ENCODE data around the gene HYAL1. TPM values are rescaled to one million over a fixed set of nuclear protein-coding genes. Genes with fewer than 3 reads are reported as not detected.
"Not testable (repeated sequence)": the region's sequence is repeated elsewhere in the genome, so short reads cannot be mapped to it uniquely, and the experiment has no call there.

HYAL1 gene
- total RNA-seq, 4 donors from 2014 or later: 2.1 to 30.5 (median 22.1) TPM

DNA sequence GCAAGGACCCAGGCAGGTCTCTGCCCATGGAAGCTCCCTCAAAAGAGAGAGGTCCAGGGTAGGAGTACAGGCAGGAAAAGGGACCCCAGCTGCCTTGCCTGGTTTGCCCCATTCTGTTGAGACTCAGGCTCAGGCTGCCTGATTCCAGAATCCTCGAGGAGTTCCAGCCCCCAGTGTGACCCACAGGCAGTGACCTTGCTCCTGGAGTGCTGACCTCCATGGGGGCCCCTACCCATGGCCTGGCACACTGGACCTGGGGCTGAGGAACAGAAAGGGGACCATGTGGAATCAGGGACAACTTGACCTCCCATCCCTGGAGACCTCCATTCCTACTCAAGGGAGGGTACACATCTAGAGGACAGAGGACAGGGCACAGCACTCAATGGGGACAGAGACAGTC lies 37.8 kb downstream of the HYAL1 start:
- Histone ChIP-seq H3K27ac (peak overlapping the region; percentile 97 to 99), H3K36me3 (no peaks in the 10 kb centered on the region), H3K27me3 (no peaks in the 10 kb centered on the region), H3K4me3 (no peak overlapping the region), H3K9me3 (no peaks in the 10 kb centered on the region), H3K4me1 (peaks cover 9 to 48% of the 10 kb centered on the region in 2 donors)
- no peak for DNase-seq
- TF ChIP-seq POLR2A (IDR thresholded peaks at IDR 0.05) (no peak), CTCF (IDR thresholded peaks at IDR 0.05) (no peak)
- intact Hi-C loops (cut with DNase I; ENCODE audit: low total_unique reads): no loop called here

DNA sequence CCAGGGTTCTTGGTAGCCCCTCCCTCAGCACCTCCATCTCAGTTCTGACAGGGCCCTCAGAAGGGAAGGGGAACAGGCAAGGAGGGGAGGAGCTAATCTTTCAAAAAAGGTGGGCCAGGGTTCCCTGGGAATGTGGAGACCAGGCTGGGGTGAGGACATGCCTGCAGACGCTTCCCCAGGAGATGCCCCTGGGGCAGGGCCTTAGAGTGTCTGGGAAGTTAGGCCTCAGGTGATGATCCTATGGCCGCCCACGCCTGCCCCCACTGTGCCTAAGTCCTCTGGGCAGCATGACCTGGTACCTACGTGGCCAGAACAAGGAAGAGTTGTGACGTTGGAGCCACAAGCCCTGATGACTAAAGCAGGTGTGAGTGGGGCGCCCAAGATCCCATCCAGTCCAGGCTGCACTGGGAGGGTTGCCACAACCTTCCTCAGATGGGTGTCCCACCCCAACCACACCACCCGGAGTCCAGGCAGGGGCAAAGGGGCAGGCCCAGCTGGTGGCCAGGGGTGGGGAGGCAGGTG lies 38.3 kb downstream of the HYAL1 start:
- peak in 1 of 2 donors; percentile 61 for DNase-seq
- H3K36me3 ChIP-seq: no peaks in the 10 kb centered on the region
- intact Hi-C loops (cut with DNase I; ENCODE audit: low total_unique reads): no loop called here
- peak overlapping the region; percentile 97 to 99 for H3K27ac ChIP-seq
- H3K4me3 ChIP-seq: no peak overlapping the region
- peaks cover 9 to 42% of the 10 kb centered on the region in 2 donors for H3K4me1 ChIP-seq
- H3K27me3 ChIP-seq: no peaks in the 10 kb centered on the region
- TF ChIP-seq POLR2A (IDR thresholded peaks at IDR 0.05) (peak; percentile 34 to 43), CTCF (IDR thresholded peaks at IDR 0.05) (no peak)
- no peaks in the 10 kb centered on the region for H3K9me3 ChIP-seq

- Histone ChIP-seq H3K27me3 (no peaks in the 10 kb centered on the region), H3K4me1 (peaks cover 9 to 41% of the 10 kb centered on the region in 2 donors), H3K27ac (peak overlapping the region; percentile 97 to 99), H3K36me3 (no peaks in the 10 kb centered on the region), H3K9me3 (no peaks in the 10 kb centered on the region), H3K4me3 (no peak overlapping the region)
- DNase-seq: peak; percentile 92 to 95
- intact Hi-C loops (cut with DNase I; ENCODE audit: low total_unique reads): no loop called here
- TF ChIP-seq CTCF (IDR thresholded peaks at IDR 0.05) (peak in 1 of 4 experiments; percentile 22), POLR2A (IDR thresholded peaks at IDR 0.05) (peak in 1 of 2 donors; percentile 26)
Measured at GRCh38 chr3:50264383-50264963, 38.9 kb downstream of the HYAL1 start.

- no peak overlapping the region for H3K4me3 ChIP-seq
- TF ChIP-seq POLR2A (IDR thresholded peaks at IDR 0.05) (no peak), CTCF (IDR thresholded peaks at IDR 0.05) (no peak)
- no peaks in the 10 kb centered on the region for H3K9me3 ChIP-seq
- H3K27me3 ChIP-seq: no peaks in the 10 kb centered on the region
- no peak for DNase-seq
- H3K36me3 ChIP-seq: no peaks in the 10 kb centered on the region
- peak overlapping the region; percentile 97 to 99 for H3K27ac ChIP-seq
- intact Hi-C loops (cut with DNase I; ENCODE audit: low total_unique reads): no loop called here
- H3K4me1 ChIP-seq: peaks cover 9 to 40% of the 10 kb centered on the region in 2 donors
Measured at GRCh38 chr3:50263478-50264382, 39.6 kb downstream of the HYAL1 start.

DNA sequence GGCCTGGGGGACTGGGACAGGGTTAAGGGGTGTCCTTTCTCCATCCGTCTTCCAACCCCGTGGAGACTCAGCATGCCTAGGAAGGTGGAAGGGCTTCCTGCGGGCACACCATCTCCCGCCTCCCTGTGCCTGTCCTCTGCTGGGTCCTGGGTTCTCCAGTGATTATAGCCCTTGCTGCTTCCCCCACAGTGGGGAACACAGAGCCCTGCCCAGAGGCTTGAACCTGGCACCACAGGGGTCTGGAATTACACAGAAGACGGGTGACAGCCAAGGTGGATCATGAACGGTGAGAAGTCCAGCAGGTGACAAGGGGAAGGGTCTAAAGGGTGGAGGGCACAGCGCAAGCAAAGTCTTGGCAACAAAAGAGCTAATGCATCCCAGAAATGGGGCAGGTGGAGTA lies 40.6 kb downstream of the HYAL1 start:
- DNase-seq: no peak
- Histone ChIP-seq H3K27ac (peak overlapping the region; percentile 97 to 99), H3K36me3 (no peaks in the 10 kb centered on the region), H3K9me3 (no peaks in the 10 kb centered on the region), H3K4me3 (no peak overlapping the region), H3K4me1 (peaks cover 9 to 34% of the 10 kb centered on the region in 2 donors), H3K27me3 (no peaks in the 10 kb centered on the region)
- intact Hi-C loops (cut with DNase I; ENCODE audit: low total_unique reads): no loop called here
- TF ChIP-seq POLR2A (IDR thresholded peaks at IDR 0.05) (no peak), CTCF (IDR thresholded peaks at IDR 0.05) (no peak)

- H3K27me3 ChIP-seq; DNase-seq; H3K36me3 ChIP-seq; intact Hi-C loops (cut with DNase I; ENCODE audit: low total_unique reads); H3K4me3 ChIP-seq; H3K9me3 ChIP-seq: not testable (repeated sequence)
- peaks cover 9 to 34% of the 10 kb centered on the region in 2 donors for H3K4me1 ChIP-seq
- H3K27ac ChIP-seq: peak overlapping the region; percentile 97 to 99
Measured at GRCh38 chr3:50262200-50262599, 41.2 kb downstream of the HYAL1 start.
